Upper lobe of left lung (tissue), 4 donors: ENCODE measurements around the gene CCP110.

Experiments
- CTCF ChIP-seq, 6 experiments: fragments of 450-650 bp in 4 of 6; fragments of 200-600 bp in 2 of 6; sonication (generic) in 2 of 6; IDR thresholded peaks; one replicate each; pipeline ENCODE4 v1.5.1; 2016 to 2019; ENCODE audit warnings: antibody characterized with exemption in 6 of 6
- POLR2A ChIP-seq, 4 donors: fragments of 450-650 bp; IDR thresholded peaks; one replicate each; pipeline ENCODE4 v1.5.1; 2016 to 2017; ENCODE audit warnings: antibody characterized with exemption in 4 of 4, mild to moderate bottlenecking in 2 of 4
- POLR2AphosphoS5 ChIP-seq, 2 donors: sonication (generic); formaldehyde crosslinking; IDR thresholded peaks; one replicate each; pipeline ENCODE4 v1.5.1; 2017; ENCODE audit warnings: antibody characterized with exemption in 2 of 2

- TF ChIP-seq CTCF (IDR thresholded peaks at IDR 0.05) = no peak
- TF ChIP-seq POLR2A (IDR thresholded peaks at IDR 0.05) = no peak
- TF ChIP-seq POLR2AphosphoS5 (IDR thresholded peaks at IDR 0.05) = no peak
Observed at GRCh38 chr16:19484096-19484495, 39.6 kb upstream of the CCP110 start.
